ENCODE measurements around the gene ALDH6A1. TPM values are rescaled to one million over a fixed set of nuclear protein-coding genes. Genes with fewer than 3 reads are reported as not detected.

Gene ALDH6A1
- total and polyA plus RNA-seq, 11 donors = 16.5 to 103 (median 52.7) TPM

DNA sequence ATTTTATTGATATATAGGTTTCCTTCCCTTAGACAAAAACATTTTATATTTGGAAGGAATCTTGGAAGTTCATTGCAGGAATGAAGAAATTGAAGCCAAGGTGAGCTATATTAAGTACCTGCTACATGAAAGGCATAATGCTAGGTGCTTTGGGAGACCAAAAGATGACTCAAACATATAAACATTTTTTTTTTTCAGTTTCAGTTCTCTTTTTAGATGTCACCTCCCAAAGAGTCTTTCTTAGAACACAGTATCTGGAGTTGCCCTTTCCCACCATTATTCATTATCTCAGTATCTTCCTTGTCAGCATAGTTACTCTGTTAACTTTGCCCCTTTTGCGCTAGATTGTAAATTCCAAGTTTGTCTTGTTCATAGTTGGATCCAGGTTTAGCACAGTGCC lies 1.6 kb upstream of the ALDH6A1 start:
- H3K4me1 ChIP-seq = peaks cover 0 to 38% (median 20%) of the 10 kb centered on the region in 12 donors
- H3K27ac ChIP-seq = peak overlapping the region in 1 of 12 donors; percentile 94
- H3K27me3 ChIP-seq = no peaks in the 10 kb centered on the region
- no peak for TF ChIP-seq POLR2A (IDR thresholded peaks at IDR 0.05)
- TF ChIP-seq, protein P1, sequence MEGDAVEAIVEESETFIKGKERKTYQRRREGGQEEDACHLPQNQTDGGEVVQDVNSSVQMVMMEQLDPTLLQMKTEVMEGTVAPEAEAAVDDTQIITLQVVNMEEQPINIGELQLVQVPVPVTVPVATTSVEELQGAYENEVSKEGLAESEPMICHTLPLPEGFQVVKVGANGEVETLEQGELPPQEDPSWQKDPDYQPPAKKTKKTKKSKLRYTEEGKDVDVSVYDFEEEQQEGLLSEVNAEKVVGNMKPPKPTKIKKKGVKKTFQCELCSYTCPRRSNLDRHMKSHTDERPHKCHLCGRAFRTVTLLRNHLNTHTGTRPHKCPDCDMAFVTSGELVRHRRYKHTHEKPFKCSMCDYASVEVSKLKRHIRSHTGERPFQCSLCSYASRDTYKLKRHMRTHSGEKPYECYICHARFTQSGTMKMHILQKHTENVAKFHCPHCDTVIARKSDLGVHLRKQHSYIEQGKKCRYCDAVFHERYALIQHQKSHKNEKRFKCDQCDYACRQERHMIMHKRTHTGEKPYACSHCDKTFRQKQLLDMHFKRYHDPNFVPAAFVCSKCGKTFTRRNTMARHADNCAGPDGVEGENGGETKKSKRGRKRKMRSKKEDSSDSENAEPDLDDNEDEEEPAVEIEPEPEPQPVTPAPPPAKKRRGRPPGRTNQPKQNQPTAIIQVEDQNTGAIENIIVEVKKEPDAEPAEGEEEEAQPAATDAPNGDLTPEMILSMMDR (IDR thresholded peaks at IDR 0.05) = no peak
- peak overlapping the region in 10 of 12 donors; percentile 59 to 90 (median 81) for H3K4me3 ChIP-seq
- no peaks in the 10 kb centered on the region for H3K9me3 ChIP-seq
- no peak for ATAC-seq
- intact Hi-C loops (cut with DNase I) = loop anchor here in 1 of 10 donors (2.0 kb wide), 1 partner anchor 67 kb away; the partner anchor contains the start of genes BBOF1 and ENTPD5
- no peak for DNase-seq
- peaks cover 0 to 2% (median 0%) of the 10 kb centered on the region in 9 donors for H3K36me3 ChIP-seq
- WGBS, 4 donors = 90 to 97% (median 93%) methylated on average over 1 of the region's 1 CpG

DNA sequence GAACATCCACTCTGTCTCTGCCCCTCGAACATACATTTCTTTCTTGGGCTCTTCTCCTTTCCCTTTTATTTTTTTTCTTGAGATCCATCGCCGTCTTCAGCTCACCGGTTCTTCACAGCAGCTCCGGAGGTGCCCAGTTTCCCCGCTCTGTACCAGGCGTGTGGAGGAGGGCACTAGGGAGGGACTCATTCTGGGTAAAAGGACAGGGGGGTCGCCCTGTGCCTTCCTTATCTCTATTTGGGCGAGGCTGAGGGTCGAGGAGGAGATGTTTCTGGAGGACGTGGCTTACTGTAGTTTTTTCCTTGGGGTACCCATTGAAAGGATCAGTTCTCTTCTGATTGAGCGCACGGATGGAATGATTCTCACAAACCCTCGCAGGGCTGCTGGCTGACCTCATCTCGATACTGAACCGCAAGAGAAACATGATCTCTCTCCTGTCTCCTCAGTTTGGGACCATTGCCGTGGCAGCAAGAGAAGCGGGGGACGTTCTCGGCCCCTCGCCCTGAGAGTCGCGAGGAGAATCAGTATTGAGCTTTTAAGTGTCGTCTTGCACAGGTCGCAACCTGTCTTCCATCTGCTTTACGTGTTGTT lies 889 bp upstream of the ALDH6A1 start:
- DNase-seq (peak in 1 of 5 donors; percentile 30), ATAC-seq (peak in 2 of 4 donors; percentile 0 to 7)
- no peak for TF ChIP-seq POLR2A (IDR thresholded peaks at IDR 0.05)
- TF ChIP-seq, protein P1 (IDR thresholded peaks at IDR 0.05) = no peak
- WGBS, 4 donors = 0 to 1% (median 0%) methylated on average over 25 to 26 of the region's 26 CpGs
- Histone ChIP-seq H3K4me1 (peaks cover 0 to 43% (median 20%) of the 10 kb centered on the region in 12 donors), H3K9me3 (no peaks in the 10 kb centered on the region), H3K27me3 (no peaks in the 10 kb centered on the region), H3K27ac (peak overlapping the region; percentile 32 to 94 (median 72)), H3K4me3 (peak overlapping the region; percentile 59 to 90 (median 81)), H3K36me3 (no peaks in the 10 kb centered on the region)
- intact Hi-C loops (cut with DNase I) = loop anchor here in 1 of 10 donors (2.0 kb wide), 1 partner anchor 66 kb away; the partner anchor contains the start of genes BBOF1 and ENTPD5

DNA sequence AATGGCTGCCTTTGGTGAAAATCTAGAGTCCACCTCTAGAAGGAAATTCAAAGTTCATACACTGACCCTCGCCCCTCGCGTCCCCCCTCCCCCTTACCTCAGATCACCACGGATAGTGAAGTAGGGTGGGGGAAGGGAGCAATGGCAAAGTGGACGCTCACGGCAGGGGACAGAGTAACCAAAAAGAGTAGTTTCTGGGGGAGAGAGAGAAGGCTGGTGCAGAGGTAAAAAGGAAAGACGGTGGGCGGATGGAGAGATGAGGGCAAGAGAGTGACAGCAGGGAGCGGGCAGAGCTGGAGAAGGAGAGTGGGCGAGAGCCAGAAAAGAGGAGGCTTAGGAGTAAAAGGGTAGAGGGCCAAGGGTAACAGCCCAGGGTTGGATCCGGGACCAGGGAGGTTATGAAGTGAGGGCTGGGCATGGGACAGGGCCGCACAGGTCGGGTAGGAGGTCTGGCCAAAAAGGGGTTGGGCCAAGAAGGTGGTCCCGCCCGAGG lies 423 bp downstream of the ALDH6A1 start:
- Histone ChIP-seq H3K4me3 (peak overlapping the region; percentile 37 to 90 (median 79)), H3K4me1 (peaks cover 0 to 43% (median 20%) of the 10 kb centered on the region in 12 donors), H3K9me3 (no peaks in the 10 kb centered on the region), H3K27me3 (no peaks in the 10 kb centered on the region), H3K27ac (peak overlapping the region; percentile 18 to 94 (median 81)), H3K36me3 (no peaks in the 10 kb centered on the region)
- intact Hi-C loops (cut with DNase I) = loop anchor here in 2 of 10 donors (2.0 to 5.0 kb wide), 2 partner anchors 65 to 67 kb away; partner anchors contain the start of genes BBOF1 (in 2 of the 2) and ENTPD5 (in 2 of the 2)
- TF ChIP-seq, protein P1 (IDR thresholded peaks at IDR 0.05) = no peak
- DNase-seq = no peak
- peak in 3 of 4 donors; percentile 2 to 41 (median 21) for ATAC-seq
- WGBS, 4 donors = 0 to 2% (median 1%) methylated on average over 15 of the region's 15 CpGs

DNA sequence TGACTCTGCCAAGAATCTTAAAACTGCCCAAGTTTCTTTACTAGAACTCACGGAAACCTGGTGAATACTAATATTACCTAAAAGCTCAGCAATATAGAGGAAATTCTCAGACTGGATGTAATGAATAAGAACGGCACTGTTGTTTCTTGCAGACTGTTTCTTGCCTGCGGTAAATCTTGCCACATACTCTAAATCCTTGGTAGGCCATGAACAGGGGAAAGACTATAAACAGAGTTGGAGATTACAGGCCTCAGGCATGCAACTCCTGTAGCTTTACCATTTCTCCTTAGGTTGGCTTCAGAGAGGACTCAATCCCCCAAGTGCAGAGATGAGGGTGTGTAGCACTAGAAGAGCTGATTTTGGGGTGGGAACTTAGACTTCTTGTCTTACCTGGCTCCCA lies 1.1 kb downstream of the ALDH6A1 start:
- WGBS, 4 donors = 75 to 87% (median 81%) methylated on average over 3 of the region's 3 CpGs
- Histone ChIP-seq H3K27ac (peak overlapping the region in 4 of 12 donors; percentile 68 to 94 (median 86)), H3K4me3 (peak overlapping the region in 10 of 12 donors; percentile 37 to 90 (median 81)), H3K9me3 (no peaks in the 10 kb centered on the region), H3K36me3 (no peaks in the 10 kb centered on the region), H3K27me3 (no peaks in the 10 kb centered on the region), H3K4me1 (peaks cover 0 to 43% (median 20%) of the 10 kb centered on the region in 12 donors)
- DNase-seq = no peak
- no peak for ATAC-seq
- no peak for TF ChIP-seq POLR2A (IDR thresholded peaks at IDR 0.05)
- TF ChIP-seq, protein P1 (IDR thresholded peaks at IDR 0.05) = no peak
- intact Hi-C loops (cut with DNase I) = loop anchor here in 1 of 10 donors (5.0 kb wide), 1 partner anchor 66 kb away; the partner anchor contains the start of genes BBOF1 and ENTPD5

Data from heart left ventricle (tissue), 16 donors.